HG03139 (cell line): ENCODE results near the gene VSIG10L2.

Experiments used
- ATAC-seq: cut with Tn5 transposase; IDR thresholded peaks from one replicate; pipeline ENCODE4 v1.9.1; 2021; ENCODE audit not compliant: unreplicated experiment

The VSIG10L2 gene

DNA sequence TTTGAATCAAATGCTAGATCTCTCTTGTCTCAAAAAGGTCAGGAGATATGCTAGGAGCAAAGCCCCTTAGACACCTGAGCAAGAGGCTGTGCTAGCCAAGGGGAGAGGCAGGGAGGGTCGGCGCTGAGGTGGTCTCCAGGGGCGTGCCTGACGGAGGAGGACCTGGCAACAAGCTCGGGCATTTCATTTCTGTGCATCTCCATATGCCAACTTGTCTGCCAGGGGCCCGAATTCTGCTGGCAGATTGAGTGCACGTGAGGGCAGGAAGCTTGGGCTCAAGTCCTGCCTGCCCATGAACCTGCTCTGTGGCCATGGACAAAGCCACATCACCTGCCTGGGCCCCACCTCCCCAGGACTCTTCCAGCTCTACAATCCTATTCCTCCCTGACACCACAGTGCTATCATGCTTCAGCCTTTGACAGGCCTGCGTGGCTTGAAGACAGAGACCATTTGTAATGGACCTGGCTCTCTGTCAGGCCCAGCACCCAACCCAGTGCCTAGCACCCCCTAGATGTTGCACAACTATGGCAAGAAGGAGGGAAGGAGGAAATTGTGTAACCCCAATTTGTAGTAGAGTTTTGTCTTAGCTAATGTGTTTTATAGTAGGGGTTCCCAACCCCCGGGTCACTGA, 16.3 kb upstream of the VSIG10L2 start:
- ATAC-seq = no peak

DNA sequence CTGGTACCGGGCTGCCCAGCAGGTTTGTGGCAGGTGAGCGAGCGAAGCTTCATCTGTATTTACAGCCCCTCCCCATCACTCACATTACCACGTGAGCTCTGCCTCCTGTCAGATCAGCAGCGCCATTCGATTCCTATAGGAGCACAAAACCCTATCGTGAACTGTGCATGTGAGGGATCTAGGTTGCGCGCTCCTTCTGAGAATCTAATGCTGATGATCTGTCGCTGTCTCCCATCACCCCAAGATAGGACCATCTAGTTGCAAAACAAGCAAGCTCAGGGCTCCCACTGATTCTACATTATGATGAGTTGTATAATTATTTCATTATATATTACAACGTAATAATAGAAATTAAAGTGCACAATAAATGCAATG, 15.8 kb upstream of the VSIG10L2 start:
- ATAC-seq = no peak

DNA sequence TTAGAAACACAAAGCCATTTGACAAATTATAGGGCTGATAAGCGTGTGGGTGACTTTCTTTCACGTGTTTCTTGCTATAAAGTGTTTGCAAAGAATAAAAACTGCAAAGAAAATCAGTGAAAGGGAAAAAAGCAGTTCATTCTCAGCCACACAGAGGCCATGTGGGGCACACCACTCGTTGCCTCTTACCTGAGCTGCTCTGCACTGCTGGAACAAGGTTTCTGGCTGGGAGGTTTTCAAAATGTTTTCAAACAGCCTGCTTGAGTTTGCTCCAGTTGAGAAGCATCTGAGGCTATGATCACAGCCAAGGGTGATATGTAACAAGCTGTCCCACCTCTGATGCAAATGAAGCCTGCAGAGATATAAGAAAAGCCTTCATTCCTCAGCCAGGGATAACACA, 14.7 kb upstream of the VSIG10L2 start:
- no peak for ATAC-seq

DNA sequence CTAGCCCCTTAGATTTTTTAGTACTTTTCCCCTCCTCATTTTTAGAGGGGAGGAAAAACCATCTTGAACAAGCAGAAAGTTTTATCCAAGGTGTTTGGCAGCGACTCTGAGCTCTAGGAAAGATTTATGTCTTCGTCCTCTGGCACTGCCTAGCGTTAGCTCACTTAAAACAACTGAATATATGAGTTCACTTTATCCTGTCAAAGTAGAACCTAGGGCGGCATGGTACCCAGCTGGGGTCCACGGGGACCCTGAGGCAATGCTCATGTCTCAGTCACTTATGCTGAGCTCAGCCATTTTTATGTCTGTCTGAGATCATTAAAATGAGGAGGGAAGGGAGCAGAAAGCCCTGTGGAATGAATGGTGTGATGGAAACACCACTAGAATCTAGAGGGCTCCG, 14.2 kb upstream of the VSIG10L2 start:
- no peak for ATAC-seq

DNA sequence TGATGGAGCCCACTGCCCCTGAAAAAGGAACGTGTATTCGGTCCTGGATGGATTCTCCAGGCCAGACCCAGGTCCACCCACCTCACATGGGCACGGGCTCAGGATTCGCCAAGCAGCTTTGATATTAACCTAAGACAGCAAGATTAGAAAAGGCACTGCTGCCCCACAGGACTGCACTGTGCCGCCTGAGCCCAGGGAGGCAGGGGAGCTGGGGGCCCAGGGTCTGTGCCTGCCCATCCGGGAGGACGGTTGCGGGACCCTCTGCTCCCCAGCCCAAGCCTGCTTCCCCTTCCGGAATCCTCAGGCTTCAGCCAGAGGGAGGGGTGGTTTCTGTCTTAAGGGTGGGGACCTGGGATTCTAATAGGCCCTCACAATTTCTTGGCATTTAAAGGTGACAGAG, 13.5 kb upstream of the VSIG10L2 start:
- ATAC-seq = no peak

DNA sequence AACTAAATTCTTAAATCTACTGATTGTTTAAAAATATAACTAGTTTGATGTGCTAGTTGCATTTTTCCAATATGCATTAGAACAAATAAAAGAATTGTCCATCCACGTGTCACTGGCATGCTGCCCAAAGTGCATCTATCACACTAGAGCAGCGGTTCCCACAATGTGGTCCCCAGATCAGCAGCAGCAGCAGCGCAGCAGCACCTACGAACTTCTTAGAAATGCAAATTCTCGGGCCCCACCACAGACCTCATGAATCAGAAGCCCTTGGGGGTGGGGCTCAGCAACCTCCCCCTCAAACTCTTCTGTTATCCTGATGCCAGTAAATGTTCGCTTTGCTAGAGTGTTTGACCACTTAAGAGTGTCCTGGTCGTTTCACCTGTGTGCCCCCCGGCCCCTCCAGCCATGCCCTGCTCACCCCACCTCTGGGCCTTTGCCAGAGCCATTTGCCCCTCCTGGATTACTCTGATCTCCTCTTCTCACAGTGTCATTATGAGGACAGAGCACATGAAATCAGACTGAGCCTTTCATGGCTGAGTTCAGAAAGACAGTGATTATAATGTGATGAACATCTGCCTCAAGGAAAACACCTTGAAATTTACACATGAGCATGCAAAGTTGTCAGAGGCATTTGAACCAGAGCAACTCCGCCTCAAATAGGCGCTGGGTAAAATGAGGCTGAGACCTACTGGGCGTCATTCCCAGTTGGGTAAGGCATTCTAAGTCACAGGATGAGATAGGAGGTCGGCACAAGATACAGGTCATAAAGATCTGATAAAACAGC, 12.6 kb upstream of the VSIG10L2 start:
- no peak for ATAC-seq

DNA sequence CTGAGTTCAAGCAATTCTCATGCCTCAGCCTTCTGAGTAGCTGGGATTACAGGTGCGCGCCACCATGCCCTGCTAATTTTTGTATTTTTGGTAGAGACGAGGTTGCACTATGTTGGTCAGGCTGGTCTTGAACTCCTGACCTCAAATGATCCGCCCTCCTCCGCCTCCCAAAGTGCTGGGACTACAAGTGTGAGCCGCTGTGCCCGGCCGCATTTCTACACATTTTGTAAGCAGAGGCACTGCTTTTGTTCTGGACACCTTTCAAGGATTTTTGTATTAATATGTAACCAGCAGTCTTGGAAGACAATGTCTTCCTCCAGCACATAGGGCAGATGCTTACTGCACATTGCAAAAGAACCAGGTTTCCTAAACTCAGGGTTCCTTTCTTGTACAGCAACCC, 11.4 kb upstream of the VSIG10L2 start:
- ATAC-seq = no peak

DNA sequence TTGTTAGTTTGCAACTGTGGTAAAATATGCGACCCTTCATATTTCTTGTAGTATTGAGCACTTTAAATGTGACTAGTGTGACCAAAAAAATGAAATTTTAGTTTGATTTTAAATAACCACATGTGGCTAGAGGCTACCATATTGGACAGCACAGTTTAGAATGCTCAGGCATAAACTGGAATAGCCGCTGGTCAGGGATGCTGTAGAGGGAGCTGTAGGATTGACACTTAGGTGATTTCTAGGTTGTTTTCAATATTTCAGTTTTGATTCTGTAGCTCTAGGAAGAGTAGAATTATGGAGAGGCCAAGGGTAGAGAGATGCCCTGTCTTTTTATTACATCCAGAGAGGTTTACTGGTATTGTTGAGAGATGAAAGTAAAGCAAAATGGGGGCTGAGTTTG, 10.8 kb upstream of the VSIG10L2 start:
- no peak for ATAC-seq

DNA sequence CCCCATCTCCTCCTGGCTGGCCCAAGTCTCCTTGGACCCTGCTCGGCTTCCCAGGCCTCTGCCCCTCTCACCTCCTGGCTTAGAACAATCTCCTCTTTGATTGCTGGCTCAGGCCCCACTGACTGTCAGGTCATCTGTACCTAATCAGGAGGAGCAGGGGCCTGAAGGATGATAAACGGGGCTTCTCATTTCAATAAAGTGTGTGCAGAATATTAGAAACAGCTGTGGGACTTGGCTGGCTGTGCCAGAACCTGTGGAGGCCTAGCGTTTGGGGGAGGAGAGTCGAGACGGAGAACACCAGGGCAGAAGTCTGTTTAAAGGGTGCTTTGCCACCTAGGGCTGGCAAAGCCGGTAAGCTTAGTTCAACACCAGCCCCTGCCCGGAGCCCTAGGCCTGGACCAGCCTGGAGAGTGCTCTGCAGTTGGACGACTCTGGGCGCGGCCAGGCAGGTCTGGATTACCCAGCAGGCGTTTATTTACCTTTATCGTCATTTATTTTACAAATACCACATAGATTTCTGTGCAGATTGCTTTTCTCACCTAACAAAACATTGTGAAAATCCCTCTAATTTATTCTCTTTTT, 10.1 kb upstream of the VSIG10L2 start:
- no peak for ATAC-seq

DNA sequence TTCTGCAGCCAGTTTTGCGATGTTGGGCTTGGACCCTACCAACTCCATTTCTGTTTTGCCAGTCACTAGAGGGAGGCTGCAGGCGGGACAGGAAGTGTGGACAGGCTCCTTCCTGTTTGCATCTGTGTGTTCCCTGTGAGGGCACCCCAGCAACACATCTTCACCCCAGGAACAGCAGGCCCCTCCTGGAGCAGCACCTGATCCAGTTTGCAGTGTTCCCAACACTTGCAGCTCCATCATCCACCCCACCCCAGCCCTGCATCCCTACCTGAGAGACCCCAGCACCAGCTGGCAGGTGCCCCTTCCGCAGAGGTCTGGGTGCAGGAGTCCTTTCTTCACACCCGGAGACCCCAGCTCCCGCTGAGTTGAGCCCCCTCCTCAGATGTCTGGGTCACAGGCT, 7.4 kb upstream of the VSIG10L2 start:
- ATAC-seq = no peak

DNA sequence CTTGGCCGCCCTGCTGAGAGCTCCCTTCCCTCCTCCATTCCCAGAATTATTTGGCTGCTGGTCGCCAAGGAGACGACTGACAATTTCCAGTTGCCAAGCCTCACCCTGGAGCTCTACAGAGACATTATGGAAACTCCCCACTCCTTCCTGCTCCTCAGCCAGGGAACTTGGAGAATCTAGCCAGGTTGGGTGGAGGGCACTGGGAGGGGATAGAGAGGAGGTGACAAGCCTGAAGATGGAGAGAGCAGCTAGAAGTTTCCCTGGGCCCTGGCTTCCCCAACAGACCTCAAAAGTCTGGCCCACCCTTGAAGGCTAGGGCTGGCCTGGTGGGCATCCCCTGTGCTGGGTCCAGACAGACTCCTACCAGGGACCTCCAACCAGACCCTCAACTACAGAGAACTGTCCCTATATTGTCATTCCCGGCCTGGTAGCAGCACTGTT, 6.7 kb upstream of the VSIG10L2 start:
- no peak for ATAC-seq

DNA sequence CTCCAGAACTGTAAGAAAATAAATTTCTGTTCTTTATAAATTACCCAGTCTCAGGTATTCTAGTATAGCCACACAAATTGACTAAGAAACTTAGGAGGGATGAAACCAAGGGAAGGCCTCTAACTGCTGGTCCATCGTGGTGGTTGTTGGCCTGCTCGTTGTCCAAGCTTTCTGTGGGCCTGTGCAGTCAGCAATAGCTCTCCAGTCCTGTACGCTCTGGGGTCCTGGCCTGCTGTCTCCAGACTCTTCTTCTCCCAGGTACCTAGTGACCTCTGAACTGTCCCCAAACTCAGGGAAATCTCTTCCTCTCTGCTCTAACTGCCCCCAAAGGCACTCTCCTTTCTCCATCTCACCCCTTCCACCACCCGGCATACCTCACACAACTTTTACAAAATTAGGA, 5.7 kb upstream of the VSIG10L2 start:
- no peak for ATAC-seq

DNA sequence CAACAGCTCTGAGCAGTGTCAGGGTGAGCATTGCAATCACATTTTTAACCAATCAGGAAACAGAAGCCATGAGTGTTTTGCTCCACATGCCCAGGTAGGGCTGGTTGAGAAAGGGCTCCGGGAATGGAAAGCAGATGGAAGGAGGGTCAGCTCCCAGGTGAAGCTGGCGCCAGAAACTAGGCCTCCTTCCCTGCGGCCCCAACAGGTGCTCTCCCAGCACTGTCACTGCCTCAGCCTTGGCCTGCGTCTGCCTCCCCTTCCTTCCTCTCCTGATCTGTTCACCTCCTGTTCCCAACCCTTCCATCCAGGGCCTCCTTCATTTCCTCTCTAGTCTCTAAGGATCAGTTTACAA, 4.6 kb upstream of the VSIG10L2 start:
- ATAC-seq = no peak

DNA sequence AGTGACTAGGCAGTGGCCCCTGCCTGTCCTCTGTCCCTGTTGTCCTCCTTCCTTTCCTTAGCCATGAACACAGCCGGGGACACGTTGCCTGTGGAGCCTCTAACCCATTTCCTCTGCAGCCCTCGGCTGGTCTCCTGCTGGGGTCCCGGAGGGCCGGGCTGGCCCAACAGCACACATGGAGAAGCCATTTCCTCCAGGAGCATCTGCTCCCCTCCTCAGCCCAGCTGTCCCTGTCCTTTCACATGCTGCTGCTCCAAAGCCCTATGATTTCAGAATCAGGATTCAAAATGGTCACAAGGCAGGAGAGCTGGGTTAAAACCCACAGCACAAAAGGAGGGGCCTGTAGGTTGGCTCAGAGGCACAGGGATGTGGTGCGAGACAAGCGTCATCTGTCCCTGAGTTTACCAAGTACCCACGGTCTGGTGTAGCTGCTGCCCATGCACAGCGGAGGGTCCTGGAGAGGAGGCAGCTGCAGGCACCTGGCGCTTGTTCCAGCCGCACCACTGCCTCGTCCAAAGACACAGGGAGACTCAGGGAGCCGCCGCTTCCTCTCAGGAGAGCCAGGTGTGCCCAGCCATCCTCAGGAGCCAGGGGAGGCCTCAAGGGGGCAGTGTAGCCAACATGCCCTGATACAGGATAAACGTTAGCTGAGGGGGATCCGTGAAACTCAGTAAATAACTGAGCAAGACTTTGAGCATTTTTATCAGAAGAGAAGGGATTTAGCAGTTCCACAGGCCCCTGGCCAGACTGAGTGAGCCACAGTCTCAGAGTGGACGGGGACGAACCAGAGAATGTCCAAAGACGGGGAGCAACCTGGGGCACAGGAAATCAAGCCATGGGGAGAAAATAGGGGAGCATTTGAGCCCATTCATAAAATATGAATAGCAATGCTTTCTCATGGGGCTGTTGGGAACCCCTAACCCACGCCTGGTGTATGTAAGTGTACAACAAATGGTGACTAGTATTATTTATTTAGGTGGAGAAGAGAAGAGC, 3.9 kb upstream of the VSIG10L2 start:
- no peak for ATAC-seq

DNA sequence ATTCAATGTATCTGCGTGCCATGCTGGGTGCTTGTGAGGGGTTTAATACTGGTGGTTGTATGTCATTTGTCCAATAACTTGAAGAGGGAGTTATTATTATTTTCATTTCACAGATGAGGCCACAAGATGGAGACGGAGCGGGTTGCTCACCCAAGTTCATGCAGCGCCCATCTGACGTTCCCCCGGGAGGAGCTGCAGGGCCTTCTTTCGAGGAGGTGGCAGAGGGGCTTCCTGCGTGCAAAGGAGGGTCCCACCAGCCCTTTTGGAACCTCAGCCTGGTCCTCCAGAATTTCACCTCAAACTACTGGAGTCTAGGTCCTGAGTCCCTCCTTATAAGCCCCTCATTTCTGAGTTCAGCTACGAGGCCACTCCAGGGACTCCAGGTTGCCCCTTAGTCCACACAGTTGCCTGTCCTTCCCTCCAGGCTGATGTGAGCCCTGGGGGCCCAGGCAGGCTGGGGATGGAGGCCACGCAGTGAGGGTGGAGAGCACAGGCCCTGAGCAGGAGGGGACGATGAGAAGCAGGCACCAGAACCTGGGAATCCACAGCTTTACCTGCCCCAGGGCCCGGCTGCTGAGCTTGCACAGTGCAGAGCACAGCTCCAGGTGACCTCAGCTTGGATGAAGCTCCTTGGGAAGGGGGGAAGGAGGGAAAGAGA, 2.9 kb upstream of the VSIG10L2 start:
- ATAC-seq = no peak

DNA sequence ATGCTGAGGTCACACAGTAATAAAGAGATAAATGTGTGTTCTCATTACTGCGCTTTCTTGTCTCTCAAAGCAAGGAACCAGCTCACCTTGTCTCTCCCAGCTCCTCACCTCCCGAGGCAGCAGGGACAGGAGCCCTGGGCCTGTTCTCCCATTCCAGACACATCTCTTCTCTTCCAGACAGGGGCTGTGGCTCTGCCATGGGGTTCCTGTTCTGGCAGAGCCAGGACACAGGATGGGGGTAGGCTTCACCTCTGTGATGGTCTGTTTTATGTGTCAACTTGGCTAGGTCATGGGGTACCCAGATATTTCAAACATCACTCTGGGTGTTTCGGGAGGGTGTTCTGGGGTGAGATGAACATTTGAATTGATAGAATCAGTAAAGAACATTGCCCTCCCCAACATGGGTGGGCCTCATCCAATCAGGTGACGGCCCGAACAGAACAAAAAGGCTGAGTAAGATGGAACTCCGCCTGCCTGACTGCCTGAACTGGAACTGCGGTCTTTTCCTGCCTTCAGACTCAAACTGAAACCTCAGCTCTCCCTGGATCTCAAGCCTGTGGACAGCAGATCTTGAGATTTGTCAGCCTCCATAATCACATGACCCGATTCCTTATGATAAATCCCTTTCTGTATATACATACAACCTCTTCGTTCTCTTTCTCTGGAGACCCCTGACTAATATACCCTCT, 2.0 kb upstream of the VSIG10L2 start:
- ATAC-seq = no peak

DNA sequence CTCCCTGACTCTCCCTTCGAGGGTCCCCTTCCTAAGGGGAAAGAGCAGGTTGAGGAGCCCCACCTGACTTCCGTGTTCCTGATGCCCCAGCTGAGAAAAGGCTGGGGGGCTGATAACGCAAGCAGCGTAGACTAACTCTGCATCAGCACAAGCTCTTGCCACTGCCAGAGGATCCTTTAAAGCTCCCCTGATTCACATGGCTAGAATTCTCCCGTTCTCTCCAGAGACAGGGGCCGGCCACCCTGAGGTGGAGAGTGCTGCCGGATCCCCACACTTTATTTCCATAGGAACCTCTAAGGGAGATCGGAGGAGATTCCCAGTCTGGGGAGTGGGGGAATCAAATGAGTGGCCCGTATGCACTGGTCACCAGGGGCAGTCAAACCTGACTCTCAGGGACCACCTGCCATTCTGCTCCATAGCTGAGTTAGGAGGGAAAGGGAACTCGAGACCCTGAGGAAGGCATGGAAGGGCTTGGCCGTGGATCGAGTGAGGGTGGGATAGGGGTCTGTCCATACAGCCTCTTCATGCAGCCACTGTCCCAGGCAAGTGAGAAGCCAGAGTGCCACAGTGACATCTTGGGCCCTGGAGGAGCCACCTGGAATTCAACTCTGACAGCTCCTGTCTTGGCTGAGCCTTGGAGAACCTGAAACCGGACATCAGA, 1.4 kb upstream of the VSIG10L2 start:
- ATAC-seq = no peak

DNA sequence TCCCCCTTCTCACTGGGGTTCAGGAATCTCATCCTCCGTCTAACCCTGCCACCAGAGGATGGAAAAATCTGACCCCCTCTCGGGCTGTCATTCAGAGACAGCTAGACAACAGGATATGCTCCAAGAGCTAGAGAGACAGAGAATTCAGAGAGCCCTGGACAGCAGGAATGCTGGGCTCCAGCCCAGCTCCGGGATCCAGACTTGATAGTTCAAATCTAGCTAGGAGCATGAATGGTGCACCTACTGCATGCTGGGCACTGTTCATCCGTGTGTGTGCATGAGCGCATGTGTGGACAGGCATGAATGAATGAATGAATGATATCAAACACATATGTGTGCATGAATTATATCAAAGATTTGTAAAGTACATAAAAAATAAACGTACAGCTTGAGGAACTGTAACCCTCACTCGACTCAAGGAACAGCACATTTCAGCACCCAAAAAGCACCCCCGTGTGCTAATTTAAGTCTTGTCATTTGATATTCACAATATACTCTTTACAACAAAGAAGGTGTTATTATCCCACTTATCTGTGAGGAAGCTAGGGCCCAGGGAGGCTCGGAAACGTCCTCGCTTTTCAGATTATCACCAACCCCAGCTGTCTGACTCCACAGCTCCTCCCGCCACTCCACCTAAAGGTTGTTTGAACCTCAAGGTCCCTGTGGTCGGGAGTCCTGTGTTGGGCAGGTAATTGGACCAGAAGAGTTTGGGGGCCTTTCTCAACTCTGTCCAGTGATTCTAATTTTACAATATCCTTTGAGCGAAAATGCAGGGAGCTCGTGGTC, 640 bp upstream of the VSIG10L2 start:
- ATAC-seq = no peak
